H1 (cell line): ENCODE results near the gene MLH3. TPM values are rescaled to one million over a fixed set of nuclear protein-coding genes. Genes with fewer than 3 reads are reported as not detected.

Source experiments
- EGR1 ChIP-seq: IDR thresholded peaks from 2 replicates; pipeline ENCODE4 v1.6.1; 2011; ENCODE audit warnings: low read depth, low read length, borderline replicate concordance
- KDM4A ChIP-seq: IDR thresholded peaks from one replicate; pipeline ENCODE4 v1.7.1; 2012; ENCODE audit warnings: low read depth, mild to moderate bottlenecking, moderate library complexity, low read length, inconsistent platforms; ENCODE audit not compliant: severe bottlenecking
- SP4 ChIP-seq: IDR thresholded peaks from 2 replicates; pipeline ENCODE4 v1.6.1; 2012; ENCODE audit warnings: low read length, inconsistent platforms
- TBP ChIP-seq: IDR thresholded peaks from 2 replicates; pipeline ENCODE4 v1.6.1; 2011; ENCODE audit warnings: low read depth, low read length, improper control_type of control experiment
- TCF12 ChIP-seq: IDR thresholded peaks from 2 replicates; pipeline ENCODE4 v1.6.1; 2011; ENCODE audit warnings: low read depth, mild to moderate bottlenecking, low read length
- polyA plus RNA-seq, 7 experiments: library from polyadenylated mRNA; depleted of rRNA in 3 of 7; stranded (reverse) in 5 of 7; unstranded in 2 of 7; fragments of >200 nt in 5 of 7; fragments of 200-250 nt in 2 of 7; gene quantifications; 1 replicate in 5 of 7; 2 replicates in 1 of 7; 4 replicates in 1 of 7; pipeline versions ENCODE4 v1.2.1 to v1.2.3, GENCODE V29; 2011 to 2013; ENCODE audit warnings: missing spikeins in 2 of 7, mixed read lengths in 2 of 7
- total RNA-seq: library from RNA; stranded (reverse); fragmentation: NEBNext Ultra II Directional; extraction: Animal tissue kit (Norgen Biotek cat#: 25700); gene quantifications from 2 replicates; pipeline ENCODE4 v1.2.1, GENCODE V29; 2021
- TF ChIP-seq, protein P1 (sequence below): IDR thresholded peaks from 2 replicates; pipeline ENCODE4 v1.6.1; 2012; ENCODE audit warnings: inconsistent platforms

Gene MLH3
- total and polyA plus RNA-seq, 2 of the 8 experiments (the other 6 are each of a cell fraction or from before 2014, with no cell fraction given) = 9.3 to 20.1 TPM

- TF ChIP-seq TCF12 = no peak
- no peak for TF ChIP-seq KDM4A
- no peak for TF ChIP-seq EGR1
- TF ChIP-seq, protein P1, sequence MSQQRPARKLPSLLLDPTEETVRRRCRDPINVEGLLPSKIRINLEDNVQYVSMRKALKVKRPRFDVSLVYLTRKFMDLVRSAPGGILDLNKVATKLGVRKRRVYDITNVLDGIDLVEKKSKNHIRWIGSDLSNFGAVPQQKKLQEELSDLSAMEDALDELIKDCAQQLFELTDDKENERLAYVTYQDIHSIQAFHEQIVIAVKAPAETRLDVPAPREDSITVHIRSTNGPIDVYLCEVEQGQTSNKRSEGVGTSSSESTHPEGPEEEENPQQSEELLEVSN = no peak
- TF ChIP-seq TBP = no peak
- TF ChIP-seq SP4 = no peak
Measured at GRCh38 chr14:75013290-75013689, 38.0 kb downstream of the MLH3 start (continued).
